Adrenal gland (tissue), 5 donors: ENCODE results near the gene SUOX.

Source experiments
- CTCF ChIP-seq, 6 experiments: fragments of 450-650 bp in 4 of 6; fragments of 200-600 bp in 2 of 6; sonication (generic) in 1 of 6; IDR thresholded peaks; 1 replicate in 5 of 6; 2 replicates in 1 of 6; pipeline versions ENCODE4 v1.5.1 to v1.8.0; 2016 to 2021; ENCODE audit warnings: antibody characterized with exemption in 6 of 6, mild to moderate bottlenecking in 2 of 6, moderate library complexity in 1 of 6
- POLR2A ChIP-seq, 2 donors: fragments of 450-650 bp; IDR thresholded peaks; one replicate each; pipeline ENCODE4 v1.6.1; 2017; ENCODE audit warnings: antibody characterized with exemption in 2 of 2, mild to moderate bottlenecking in 2 of 2, moderate library complexity in 1 of 2
- donor health status: DM: no; HTN: no; CAD: no.

GRCh38 chr12:56001487-56002100 lies 4.5 kb downstream of the SUOX start:
- TF ChIP-seq CTCF (IDR thresholded peaks at IDR 0.05): no peak
- no peak for TF ChIP-seq POLR2A (IDR thresholded peaks at IDR 0.05)
